ENCODE measurements around the gene LRRC36.

GRCh38 chr16:67386861-67387455 lies 60.3 kb downstream of the LRRC36 start:
- no peak for TF ChIP-seq E2F5 (CRISPR knock-in tag; conservative IDR thresholded peaks at IDR 0.05)
- no peak for TF ChIP-seq ZNF232 (CRISPR knock-in tag; IDR thresholded peaks at IDR 0.05; ENCODE audit: borderline replicate concordance)
- TF ChIP-seq ZNF354B (CRISPR knock-in tag; IDR thresholded peaks at IDR 0.05), result no peak
